ENCODE data around the gene SH2D4B. TPM values are rescaled to one million over a fixed set of nuclear protein-coding genes. Genes with fewer than 3 reads are reported as not detected.
A peak's percentile ranks its signal among the peaks of the same experiment; 100 is the strongest.

SH2D4B gene
- total RNA-seq, 4 donors from 2014 or later, result 0.18 to 0.23 TPM; not detected in 2

DNA sequence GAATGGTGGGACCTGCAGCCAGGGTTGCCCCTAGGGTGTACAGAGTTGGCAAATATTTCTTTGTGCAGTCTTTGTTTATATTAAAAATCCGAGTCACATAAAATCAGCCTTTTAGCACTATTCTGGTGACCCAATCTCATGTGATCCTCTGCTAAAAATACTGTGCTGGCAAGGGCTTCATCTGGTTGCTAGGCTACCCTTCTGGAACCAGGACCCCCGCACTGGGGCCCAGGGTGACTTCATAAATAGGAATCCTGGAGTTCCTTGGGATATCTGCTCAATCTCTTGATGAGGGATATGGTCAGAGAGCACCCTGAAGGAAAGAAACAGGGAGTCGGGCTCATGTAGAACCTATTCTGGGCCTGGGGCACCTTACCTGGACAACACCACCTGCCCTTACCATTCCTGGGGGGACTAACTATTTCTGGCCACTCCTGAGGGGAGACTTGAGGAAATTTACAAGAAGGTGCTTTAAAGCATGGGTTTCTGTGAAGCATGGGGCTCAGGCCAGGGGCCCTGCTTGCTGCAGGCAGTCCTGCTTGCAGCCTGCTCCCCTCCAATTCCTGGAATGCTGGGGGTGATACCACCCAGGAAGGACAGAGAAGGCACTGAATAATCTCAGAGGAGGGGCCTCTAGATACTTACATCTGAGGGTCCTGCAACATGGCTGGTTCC is 44.7 kb downstream of the SH2D4B start:
- Histone ChIP-seq H3K4me3 (no peak overlapping the region), H3K27ac (no peak overlapping the region), H3K27me3 (no peaks in the 10 kb centered on the region), H3K36me3 (no peaks in the 10 kb centered on the region), H3K9me3 (no peaks in the 10 kb centered on the region), H3K4me1 (no peaks in the 10 kb centered on the region)
- TF ChIP-seq POLR2AphosphoS5 (IDR thresholded peaks at IDR 0.05) (no peak), POLR2A (IDR thresholded peaks at IDR 0.05) (no peak), EP300 (IDR thresholded peaks at IDR 0.05) (no peak)
- TF ChIP-seq, protein P1, sequence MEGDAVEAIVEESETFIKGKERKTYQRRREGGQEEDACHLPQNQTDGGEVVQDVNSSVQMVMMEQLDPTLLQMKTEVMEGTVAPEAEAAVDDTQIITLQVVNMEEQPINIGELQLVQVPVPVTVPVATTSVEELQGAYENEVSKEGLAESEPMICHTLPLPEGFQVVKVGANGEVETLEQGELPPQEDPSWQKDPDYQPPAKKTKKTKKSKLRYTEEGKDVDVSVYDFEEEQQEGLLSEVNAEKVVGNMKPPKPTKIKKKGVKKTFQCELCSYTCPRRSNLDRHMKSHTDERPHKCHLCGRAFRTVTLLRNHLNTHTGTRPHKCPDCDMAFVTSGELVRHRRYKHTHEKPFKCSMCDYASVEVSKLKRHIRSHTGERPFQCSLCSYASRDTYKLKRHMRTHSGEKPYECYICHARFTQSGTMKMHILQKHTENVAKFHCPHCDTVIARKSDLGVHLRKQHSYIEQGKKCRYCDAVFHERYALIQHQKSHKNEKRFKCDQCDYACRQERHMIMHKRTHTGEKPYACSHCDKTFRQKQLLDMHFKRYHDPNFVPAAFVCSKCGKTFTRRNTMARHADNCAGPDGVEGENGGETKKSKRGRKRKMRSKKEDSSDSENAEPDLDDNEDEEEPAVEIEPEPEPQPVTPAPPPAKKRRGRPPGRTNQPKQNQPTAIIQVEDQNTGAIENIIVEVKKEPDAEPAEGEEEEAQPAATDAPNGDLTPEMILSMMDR (IDR thresholded peaks at IDR 0.05), result no peak
- WGBS, result 62% methylated on average over 3 of the region's 3 CpGs
- peak in 1 of 2 donors; percentile 58 for DNase-seq (ENCODE audit: low spot score in 2 of 2)

DNA sequence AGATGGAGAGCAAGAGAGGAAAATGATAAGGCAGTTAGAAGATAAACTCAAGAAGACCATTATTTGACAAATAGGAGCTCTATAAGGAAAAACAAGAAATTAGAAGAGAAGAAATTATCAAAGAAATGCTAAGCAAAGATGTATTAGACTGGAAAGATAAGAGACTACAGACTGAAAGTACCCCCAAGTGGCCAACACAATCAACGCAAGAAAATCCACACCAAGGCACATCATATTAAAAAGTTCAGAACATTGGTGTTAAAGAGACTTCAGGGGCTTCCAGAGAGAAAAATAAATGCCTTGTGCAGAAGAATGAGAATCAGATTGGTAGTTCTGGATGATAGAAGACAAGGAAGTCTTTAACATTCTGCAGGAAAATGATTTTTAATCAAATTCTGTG is 46.0 kb downstream of the SH2D4B start:
- Histone ChIP-seq H3K4me1 (no peaks in the 10 kb centered on the region), H3K4me3 (no peak overlapping the region), H3K27me3 (no peaks in the 10 kb centered on the region), H3K9me3 (no peaks in the 10 kb centered on the region), H3K27ac (no peak overlapping the region), H3K36me3 (no peaks in the 10 kb centered on the region)
- 74% methylated on average over 1 of the region's 1 CpG for WGBS
- TF ChIP-seq POLR2A (IDR thresholded peaks at IDR 0.05) (no peak), EP300 (IDR thresholded peaks at IDR 0.05) (no peak), POLR2AphosphoS5 (IDR thresholded peaks at IDR 0.05) (no peak)
- TF ChIP-seq, protein P1 (IDR thresholded peaks at IDR 0.05), result no peak
- DNase-seq (ENCODE audit: low spot score in 2 of 2), result no peak

DNA sequence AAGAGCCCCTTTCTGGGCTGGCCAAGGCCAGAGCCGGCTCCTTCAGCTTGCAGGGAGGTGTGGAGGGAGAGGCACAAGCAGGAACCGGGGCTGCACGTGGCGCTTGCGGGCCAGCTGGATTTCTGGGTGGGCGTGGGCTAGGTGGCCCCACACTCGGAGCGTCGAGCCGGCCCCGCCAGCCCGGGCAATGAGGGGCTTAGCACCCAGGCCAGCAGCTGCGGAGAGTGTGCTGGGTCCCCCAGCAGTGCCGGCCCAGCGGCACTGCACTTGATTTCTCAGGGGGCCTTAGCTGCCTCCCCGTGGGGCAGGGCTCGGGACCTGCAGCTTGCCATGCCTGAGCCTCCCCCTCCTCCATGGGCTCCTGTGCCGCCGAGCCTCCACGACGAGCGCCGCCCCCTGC is 48.1 kb downstream of the SH2D4B start:
- DNase-seq (ENCODE audit: low spot score in 2 of 2), result peak in 1 of 2 donors; percentile 58
- TF ChIP-seq, protein P1 (IDR thresholded peaks at IDR 0.05), result no peak
- TF ChIP-seq POLR2AphosphoS5 (IDR thresholded peaks at IDR 0.05), result no peak
- no peak for TF ChIP-seq EP300 (IDR thresholded peaks at IDR 0.05)
- no peak for TF ChIP-seq POLR2A (IDR thresholded peaks at IDR 0.05)
- Histone ChIP-seq H3K4me3 (no peak overlapping the region), H3K4me1 (no peaks in the 10 kb centered on the region), H3K36me3 (no peaks in the 10 kb centered on the region), H3K27ac (no peak overlapping the region), H3K27me3 (no peaks in the 10 kb centered on the region), H3K9me3 (no peaks in the 10 kb centered on the region)
- 96% methylated on average over 12 of the region's 23 CpGs for WGBS

DNA sequence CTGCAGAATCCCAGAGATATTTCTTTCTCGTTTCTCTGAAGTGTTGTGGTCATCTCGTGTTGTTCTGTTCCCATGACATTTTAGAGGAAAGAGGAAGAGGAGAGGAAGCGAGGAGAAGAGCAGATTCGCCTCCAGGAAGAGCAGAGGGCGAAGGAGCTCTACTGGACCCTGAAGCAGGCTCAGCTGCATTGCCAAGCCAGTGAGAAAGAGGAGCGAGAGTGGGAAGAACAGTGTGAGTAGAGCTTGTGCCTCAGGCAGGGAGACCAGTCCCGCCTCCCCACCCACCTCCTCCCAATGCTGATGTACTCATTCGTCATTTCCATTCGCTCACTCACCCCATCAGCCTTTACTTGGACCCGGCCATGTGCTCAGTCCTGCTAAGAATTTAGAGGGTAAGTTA is 50.8 kb downstream of the SH2D4B start:
- 78% methylated on average over 10 of the region's 10 CpGs for WGBS
- no peak overlapping the region for H3K27ac ChIP-seq
- TF ChIP-seq POLR2A (IDR thresholded peaks at IDR 0.05) (no peak), EP300 (IDR thresholded peaks at IDR 0.05) (no peak), POLR2AphosphoS5 (IDR thresholded peaks at IDR 0.05) (no peak)
- TF ChIP-seq, protein P1 (IDR thresholded peaks at IDR 0.05), result no peak
- peaks cover 3% of the 10 kb centered on the region for H3K9me3 ChIP-seq
- H3K4me3 ChIP-seq, result no peak overlapping the region
- DNase-seq (ENCODE audit: low spot score in 2 of 2), result peak in 1 of 2 donors; percentile 52
- H3K27me3 ChIP-seq, result no peaks in the 10 kb centered on the region
- H3K36me3 ChIP-seq, result no peaks in the 10 kb centered on the region
- no peaks in the 10 kb centered on the region for H3K4me1 ChIP-seq

DNA sequence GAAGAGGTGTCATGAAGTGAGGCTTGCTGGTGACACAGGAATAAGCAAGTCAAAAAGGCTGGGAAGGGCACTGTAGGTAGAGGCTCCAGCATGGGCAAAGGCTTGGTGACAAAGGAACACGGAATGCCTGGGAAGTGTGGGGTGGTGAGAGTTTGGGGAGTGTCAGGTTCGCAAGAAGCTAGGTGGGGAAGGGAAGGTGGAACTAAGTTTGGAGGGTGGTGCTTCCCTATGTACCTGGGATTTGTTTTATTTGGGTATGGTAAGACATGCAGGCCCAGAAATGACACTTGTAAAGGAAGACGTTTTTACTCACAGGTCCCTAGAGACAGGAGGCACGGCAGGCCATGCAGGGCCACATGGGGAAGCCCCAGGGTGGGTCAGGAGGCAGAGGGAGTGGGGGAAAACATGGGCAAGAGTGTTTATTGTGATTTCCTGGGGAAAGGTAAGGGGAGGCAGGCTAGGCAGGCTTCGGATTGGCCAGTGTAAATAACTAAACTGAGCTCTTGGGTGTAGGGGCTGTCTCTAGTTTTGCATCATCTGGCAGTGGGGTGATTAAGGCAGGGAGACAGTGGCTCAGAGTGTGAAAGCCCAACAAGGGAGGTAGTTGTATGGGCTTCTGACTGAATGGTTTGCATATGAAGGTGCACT is 52.1 kb downstream of the SH2D4B start:
- no peaks in the 10 kb centered on the region for H3K36me3 ChIP-seq
- no peaks in the 10 kb centered on the region for H3K4me1 ChIP-seq
- 74% methylated on average over 5 of the region's 5 CpGs for WGBS
- no peak overlapping the region for H3K4me3 ChIP-seq
- TF ChIP-seq, protein P1 (IDR thresholded peaks at IDR 0.05), result no peak
- TF ChIP-seq EP300 (IDR thresholded peaks at IDR 0.05) (no peak), POLR2A (IDR thresholded peaks at IDR 0.05) (no peak), POLR2AphosphoS5 (IDR thresholded peaks at IDR 0.05) (no peak)
- peak in 1 of 2 donors; percentile 11 for DNase-seq (ENCODE audit: low spot score in 2 of 2)
- H3K27me3 ChIP-seq, result no peaks in the 10 kb centered on the region
- H3K9me3 ChIP-seq, result peaks cover 3% of the 10 kb centered on the region
- no peak overlapping the region for H3K27ac ChIP-seq
